ENCODE data around the gene TTC22.

The TTC22 gene

GRCh38 chr1:54754486-54755285 is 46.4 kb downstream of the TTC22 start:
- no peak for TF ChIP-seq POU6F1 (CRISPR knock-in tag; IDR thresholded peaks at IDR 0.05; ENCODE audit: borderline replicate concordance, low read depth)
- TF ChIP-seq TOX (CRISPR knock-in tag; IDR thresholded peaks at IDR 0.05; ENCODE audit: borderline replicate concordance) = no peak
- TF ChIP-seq ZNF70 (CRISPR knock-in tag; IDR thresholded peaks at IDR 0.05) = no peak
- TF ChIP-seq BACH2 (CRISPR knock-in tag; IDR thresholded peaks at IDR 0.05; ENCODE audit: borderline replicate concordance) = no peak
- no peak for TF ChIP-seq ZFP30 (CRISPR knock-in tag; IDR thresholded peaks at IDR 0.05)
- no peak for TF ChIP-seq TSHZ2 (CRISPR knock-in tag; IDR thresholded peaks at IDR 0.05)
- TF ChIP-seq CSRNP3 (CRISPR knock-in tag; IDR thresholded peaks at IDR 0.05) = no peak
- no peak for TF ChIP-seq ESRRG (CRISPR knock-in tag; IDR thresholded peaks at IDR 0.05)
- no peak for TF ChIP-seq GLIS3 (CRISPR knock-in tag; IDR thresholded peaks at IDR 0.05)
- TF ChIP-seq ZNF565 (CRISPR knock-in tag; conservative IDR thresholded peaks at IDR 0.05; ENCODE audit: low read depth) = no peak
- no peak for TF ChIP-seq OSR1 (CRISPR knock-in tag; IDR thresholded peaks at IDR 0.05)
- TF ChIP-seq PATZ1 (CRISPR knock-in tag; IDR thresholded peaks at IDR 0.05; ENCODE audit: borderline replicate concordance) = no peak
- TF ChIP-seq ARNTL (CRISPR knock-in tag; IDR thresholded peaks at IDR 0.05; ENCODE audit: borderline replicate concordance, low read depth) = no peak
- TF ChIP-seq ZFP3 (CRISPR knock-in tag; IDR thresholded peaks at IDR 0.05) = no peak
- TF ChIP-seq CSDC2 (CRISPR knock-in tag; IDR thresholded peaks at IDR 0.05) = no peak
- no peak for TF ChIP-seq ISL1 (CRISPR knock-in tag; IDR thresholded peaks at IDR 0.05)
- no peak for TF ChIP-seq PPARA (CRISPR knock-in tag; IDR thresholded peaks at IDR 0.05; ENCODE audit: borderline replicate concordance)
- TF ChIP-seq SNAI2 (CRISPR knock-in tag; IDR thresholded peaks at IDR 0.05) = no peak
- TF ChIP-seq ZNF8 (CRISPR knock-in tag; IDR thresholded peaks at IDR 0.05) = no peak
- no peak for TF ChIP-seq RARB (CRISPR knock-in tag; IDR thresholded peaks at IDR 0.05)
- ATAC-seq = no peak

GRCh38 chr1:54754045-54754444 is 47.1 kb downstream of the TTC22 start:
- ATAC-seq = no peak
- TF ChIP-seq ZFP3 (CRISPR knock-in tag; IDR thresholded peaks at IDR 0.05) (no peak), POU6F1 (CRISPR knock-in tag; IDR thresholded peaks at IDR 0.05; ENCODE audit: borderline replicate concordance, low read depth) (no peak), ZC3H10 (CRISPR knock-in tag; IDR thresholded peaks at IDR 0.05) (no peak), ESRRG (CRISPR knock-in tag; IDR thresholded peaks at IDR 0.05) (no peak), ZFP30 (CRISPR knock-in tag; IDR thresholded peaks at IDR 0.05) (no peak), ZNF565 (CRISPR knock-in tag; conservative IDR thresholded peaks at IDR 0.05; ENCODE audit: low read depth) (no peak), PATZ1 (CRISPR knock-in tag; IDR thresholded peaks at IDR 0.05; ENCODE audit: borderline replicate concordance) (no peak), ZNF8 (CRISPR knock-in tag; IDR thresholded peaks at IDR 0.05) (no peak), GLIS3 (CRISPR knock-in tag; IDR thresholded peaks at IDR 0.05) (no peak), RARB (CRISPR knock-in tag; IDR thresholded peaks at IDR 0.05) (no peak), SNAI2 (CRISPR knock-in tag; IDR thresholded peaks at IDR 0.05) (no peak), TSHZ2 (CRISPR knock-in tag; IDR thresholded peaks at IDR 0.05) (no peak), ARNTL (CRISPR knock-in tag; IDR thresholded peaks at IDR 0.05; ENCODE audit: borderline replicate concordance, low read depth) (no peak), BACH2 (CRISPR knock-in tag; IDR thresholded peaks at IDR 0.05; ENCODE audit: borderline replicate concordance) (no peak), ZNF70 (CRISPR knock-in tag; IDR thresholded peaks at IDR 0.05) (no peak), PPARA (CRISPR knock-in tag; IDR thresholded peaks at IDR 0.05; ENCODE audit: borderline replicate concordance) (no peak)
